K562 (cell line): Measurements from ENCODE around the gene CDKN1B. TPM values are rescaled to one million over a fixed set of nuclear protein-coding genes. Genes with fewer than 3 reads are reported as not detected.

Experiments used
- ATAC-seq: fragments of 200-7000 bp; cut with Tn5 transposase; 3 replicates; pipeline ENCODE4 v1.9.1; 2020; ENCODE audit warnings: moderate library complexity
- BruUV-seq: library from RNA; stranded (reverse); fragments of 400-500 nt; replicated peaks from 2 replicates; lab custom pipeline; 2021; lab: Mats Ljungman, UMichigan
- CTCF ChIA-PET: fragments of 300-600 bp; formaldehyde crosslinking; extraction: SDS; loops from one replicate; lab custom pipeline; 2021; ENCODE audit warnings: low intra/inter-chr PET ratio; lab: Yijun Ruan, JAX
- POLR2A ChIA-PET: fragments of 300-600, 350-650 bp; sonication (Branson Sonifier 250); formaldehyde crosslinking; extraction: SDS; loops from one replicate; lab custom pipeline; 2021; ENCODE audit warnings: antibody characterized with exemption, inconsistent platforms; lab: Yijun Ruan, JAX
- DNase-seq, 4 experiments: peaks; one replicate each; pipeline versions ENCODE4 v3.0.0 to v3.0.0-alpha.2; 2011 to 2018; ENCODE audit warnings: low spot score in 3 of 4, mixed read lengths in 3 of 4; ENCODE audit errors: extremely low read depth in 1 of 4
- FAIRE-seq: peaks from 2 replicates; lab custom pipeline; 2011; peaks lifted over from hg19 to GRCh38; lab: Jason Lieb, UNC
- H2AFZ ChIP-seq: 2 replicates; pipeline ENCODE4 v1.6.0; 2011; ENCODE audit warnings: low read depth, low read length, control low read depth, inconsistent platforms
- H3K27ac ChIP-seq: fragments of 200-600 bp; 3 replicates; pipeline ENCODE4 v1.8.0; 2011; ENCODE audit warnings: low read depth, mild to moderate bottlenecking, control low read depth, inconsistent platforms, low read length, moderate library complexity, mixed read lengths; ENCODE audit errors: extremely low read depth
- H3K27me3 ChIP-seq, 2 experiments: fragments of 300-600 bp in 1 of 2; 2 replicates in 1 of 2; 3 replicates in 1 of 2; pipeline versions ENCODE4 v1.6.0 to v1.8.0; 2011; ENCODE audit warnings: inconsistent platforms in 2 of 2, low read length in 2 of 2, mild to moderate bottlenecking in 1 of 2, mixed read lengths in 1 of 2, moderate library complexity in 1 of 2; ENCODE audit not compliant: control insufficient read depth in 2 of 2, insufficient read depth in 2 of 2
- H3K36me3 ChIP-seq: fragments of 300-600 bp; 3 replicates; pipeline ENCODE4 v1.8.0; 2011; ENCODE audit warnings: mild to moderate bottlenecking, low read length, inconsistent platforms; ENCODE audit not compliant: control insufficient read depth, insufficient read depth
- H3K4me1 ChIP-seq, 2 experiments: fragments of 200-600 bp in 1 of 2; replicated peaks in 1 of 2; 2 replicates in 1 of 2; 3 replicates in 1 of 2; pipeline versions ENCODE4 v1.5.1 to v1.8.0; 2011; ENCODE audit warnings: inconsistent platforms in 2 of 2, low read length in 2 of 2, mild to moderate bottlenecking in 1 of 2, mixed read lengths in 1 of 2, moderate library complexity in 1 of 2; ENCODE audit not compliant: control insufficient read depth in 2 of 2, insufficient read depth in 2 of 2
- H3K4me2 ChIP-seq: 2 replicates; pipeline ENCODE4 v1.6.1; 2011; ENCODE audit warnings: low read length, control low read depth, inconsistent platforms, mixed read lengths; ENCODE audit not compliant: insufficient read depth
- H3K4me3 ChIP-seq: fragments of 200-600 bp; sonication (generic), shearing (Covaris generic); 2 replicates; pipeline ENCODE4 v1.5.1; 2016; ENCODE audit warnings: control low read depth, inconsistent platforms
- H3K79me2 ChIP-seq: fragments of 200-600 bp; 3 replicates; pipeline ENCODE4 v1.8.0; 2011; ENCODE audit warnings: low read length, inconsistent platforms; ENCODE audit not compliant: control insufficient read depth, insufficient read depth
- H3K9ac ChIP-seq, 2 experiments: 2 replicates each; pipeline versions ENCODE4 v1.6.0 to v1.6.1; 2011; ENCODE audit warnings: low read depth in 2 of 2, low read length in 2 of 2, control low read depth in 1 of 2, inconsistent platforms in 1 of 2, mild to moderate bottlenecking in 1 of 2, mixed read lengths in 1 of 2; ENCODE audit not compliant: insufficient read depth in 1 of 2
- H3K9me1 ChIP-seq: one replicate; pipeline ENCODE4 v1.6.0; 2011; ENCODE audit warnings: inconsistent platforms, mild to moderate bottlenecking, low read length, moderate library complexity; ENCODE audit not compliant: control insufficient read depth, insufficient read depth
- H3K9me3 ChIP-seq: replicated peaks from 2 replicates; pipeline ENCODE4 v1.5.1; 2011; ENCODE audit warnings: low read depth, low read length, inconsistent platforms; ENCODE audit not compliant: control insufficient read depth, insufficient read depth
- H4K20me1 ChIP-seq: replicated peaks from 2 replicates; pipeline ENCODE4 v1.6.1; 2011; ENCODE audit warnings: low read length, inconsistent platforms, mixed read lengths; ENCODE audit not compliant: control insufficient read depth, insufficient read depth
- BRF1 ChIP-seq: IDR thresholded peaks from 3 replicates; pipeline ENCODE4 v1.6.1; 2011; ENCODE audit warnings: borderline replicate concordance, mild to moderate bottlenecking; ENCODE audit not compliant: insufficient read length; ENCODE audit errors: extremely low read depth
- CEBPB ChIP-seq: fragments of 450-650 bp; IDR thresholded peaks from 2 replicates; pipeline ENCODE4 v1.6.1; 2016; ENCODE audit warnings: missing genetic modification characterization, missing compliant biosample characterization
- DMBX1 ChIP-seq: fragments of 250-450 bp; sonication (Bioruptor Pico); IDR thresholded peaks from 2 replicates; pipeline ENCODE4 v1.8.0; 2022; ENCODE audit warnings: inconsistent platforms, mild to moderate bottlenecking, moderate library complexity, borderline replicate concordance
- DNMT1 ChIP-seq: fragments of 450-650 bp; IDR thresholded peaks from 2 replicates; pipeline ENCODE4 v1.6.1; 2016; ENCODE audit warnings: antibody characterized with exemption, mild to moderate bottlenecking
- EZH2 ChIP-seq: IDR thresholded peaks from 2 replicates; pipeline ENCODE4 v1.6.1; 2012; ENCODE audit warnings: low read depth, mild to moderate bottlenecking, inconsistent platforms, low read length, borderline replicate concordance
- GTF3C2 ChIP-seq: IDR thresholded peaks from 3 replicates; pipeline ENCODE4 v1.6.1; 2011; ENCODE audit warnings: borderline replicate concordance, mild to moderate bottlenecking, moderate library complexity; ENCODE audit not compliant: insufficient read length; ENCODE audit errors: extremely low read depth
- HIVEP1 ChIP-seq: fragments of 250-450 bp; sonication (Bioruptor Pico); IDR thresholded peaks from 2 replicates; pipeline ENCODE4 v1.4.0; 2020; ENCODE audit warnings: mild to moderate bottlenecking
- MECOM ChIP-seq: fragments of 250-450 bp; sonication (Bioruptor Pico); IDR thresholded peaks from 2 replicates; pipeline ENCODE4 v1.8.0; 2022; ENCODE audit warnings: inconsistent platforms
- PHF8 ChIP-seq: fragments of 200-600 bp; sonication (generic); IDR thresholded peaks from 2 replicates; pipeline ENCODE4 v1.6.1; 2012; ENCODE audit warnings: mixed run types, mild to moderate bottlenecking, inconsistent platforms, low read length, moderate library complexity, borderline replicate concordance
- POLR2A ChIP-seq: fragments of 450-650 bp; conservative IDR thresholded peaks from 2 replicates; pipeline ENCODE4 v1.6.1; 2016
- SIN3A ChIP-seq, 2 experiments: fragments of 150-350 bp in 1 of 2; IDR thresholded peaks; 2 replicates each; pipeline ENCODE4 v1.6.1; 2011 to 2016; ENCODE audit warnings: borderline replicate concordance in 2 of 2, low read depth in 2 of 2, low read length in 2 of 2, mild to moderate bottlenecking in 2 of 2, moderate library complexity in 2 of 2; ENCODE audit not compliant: control insufficient read depth in 1 of 2
- SIX5 ChIP-seq, 2 experiments: IDR thresholded peaks; 2 replicates each; pipeline ENCODE4 v1.6.1; 2011; ENCODE audit warnings: low read length in 2 of 2, borderline replicate concordance in 1 of 2, low read depth in 1 of 2, mild to moderate bottlenecking in 1 of 2, moderate library complexity in 1 of 2; ENCODE audit not compliant: insufficient read depth in 1 of 2
- ZBTB11 ChIP-seq, 3 experiments: fragments of 200-800 bp in 1 of 3; fragments of 250-450 bp in 1 of 3; fragments of 450-650 bp in 1 of 3; sonication (Bioruptor Pico) in 1 of 3; sonication (Bioruptor generic) in 1 of 3; formaldehyde crosslinking in 1 of 3; IDR thresholded peaks; 2 replicates each; pipeline versions ENCODE4 v1.6.1 to v1.8.0; 2016 to 2022; ENCODE audit warnings: mild to moderate bottlenecking in 2 of 3, missing genetic modification characterization in 2 of 3, missing compliant biosample characterization in 1 of 3, moderate library complexity in 1 of 3
- ZNF12 ChIP-seq: sonication (generic); formaldehyde crosslinking; IDR thresholded peaks from 2 replicates; pipeline ENCODE4 v1.4.0; 2020; ENCODE audit warnings: mild to moderate bottlenecking, missing genetic modification reagents
- ZNF274 ChIP-seq: IDR thresholded peaks from 2 replicates; pipeline ENCODE4 v1.6.1; 2011; ENCODE audit warnings: low read depth, mild to moderate bottlenecking, low read length, moderate library complexity, borderline replicate concordance
- WGBS: fragments of 100-300 bp; shearing (Covaris generic); methylation state at CpG from one replicate; pipeline ENCODE4 v1.1.6; 2016; ENCODE audit warnings: low coverage, mixed read lengths; ENCODE audit not compliant: insufficient coverage; ENCODE audit errors: missing lambda C conversion rate; 5-methylcytosine and 5-hydroxymethylcytosine counted together
- in situ Hi-C: fragments of 300-500 bp; cut with MboI; formaldehyde crosslinking; loops from 4 replicates; pipeline ENCODE4 v1.15.0; 2018; ENCODE audit warnings: inconsistent platforms, mixed read lengths
- intact Hi-C: fragments of 100-400 bp; cut with micrococcal nuclease; formaldehyde crosslinking; loops from 2 replicates; pipeline ENCODE4 v1.14.2; 2022
- polyA plus RNA-seq, 8 experiments: library from polyadenylated mRNA; depleted of rRNA in 4 of 8; stranded (reverse) in 5 of 8; unstranded in 3 of 8; fragments of >200 nt; fragmentation: Nextera tagmentation in 2 of 8; fragmentation: Illumina TruSeq in 1 of 8; extraction: Ambion mirVana in 2 of 8; extraction: Trizol in 1 of 8; gene quantifications; 2 replicates each; pipeline versions ENCODE4 v1.2.1 to v1.2.3, GENCODE V29; 2011 to 2014; ENCODE audit warnings: inconsistent platforms in 1 of 8, missing spikeins in 1 of 8
- total RNA-seq, 7 experiments: library from RNA; depleted of rRNA in 6 of 7; stranded (reverse); fragments of >200 nt in 6 of 7; fragmentation: Illumina TruSeq in 2 of 7; extraction: Trizol in 2 of 7; gene quantifications; 2 replicates each; pipeline versions ENCODE4 v1.2.1 to v1.2.3, GENCODE V29; 2011 to 2021; ENCODE audit warnings: low replicate concordance in 1 of 7

CDKN1B gene
- total and polyA plus RNA-seq, 9 of the 15 experiments (the other 6 are each of a cell fraction or from before 2014, with no cell fraction given): 2.6 to 35.2 (median 15.5) TPM

GRCh38 chr12:12701457-12701856 lies 15.7 kb upstream of the CDKN1B start:
- no peaks in the 10 kb centered on the region for H4K20me1 ChIP-seq
- no TSS peak for BruUV-seq
- ATAC-seq (no peak), DNase-seq (no peak), FAIRE-seq (no peak)
- H3K4me2 ChIP-seq: no peak overlapping the region
- no peaks in the 10 kb centered on the region for H3K9me1 ChIP-seq
- H3K27me3 ChIP-seq: no peaks in the 10 kb centered on the region
- no peaks in the 10 kb centered on the region for H3K9me3 ChIP-seq
- H3K4me3 ChIP-seq: no peak overlapping the region
- ChIA-PET CTCF (interaction anchor here (0.8 kb wide), 1 partner anchor 325 kb away, joined by 3 read pairs; no protein-coding TSS in a partner anchor), POLR2A (interaction anchor here (0.8 kb wide), 1 partner anchor 205 kb away, joined by 4 read pairs; no protein-coding TSS in a partner anchor)
- H3K79me2 ChIP-seq: no peaks in the 10 kb centered on the region
- intact Hi-C loops (loop anchor here (2.0 to 10.0 kb wide), 6 partner anchors 44 to 1117 kb away; partner anchors contain the start of genes CREBL2 and DUSP16), in situ Hi-C loops (loop anchor here (10.0 to 25.0 kb wide), 3 partner anchors 327 to 1139 kb away; no protein-coding TSS in a partner anchor)
- no peak overlapping the region for H3K27ac ChIP-seq
- peaks cover 3 to 6% of the 10 kb centered on the region in 2 experiments; a peak in 2 of 5 replicates for H3K4me1 ChIP-seq
- H3K9ac ChIP-seq: no peak overlapping the region
- H2AFZ ChIP-seq: no peak overlapping the region
- WGBS: 73% methylated on average over 3 of the region's 3 CpGs
- no peaks in the 10 kb centered on the region for H3K36me3 ChIP-seq
- TF ChIP-seq MECOM (CRISPR knock-in tag) (no peak), DMBX1 (CRISPR knock-in tag) (no peak), DNMT1 (no peak), SIN3A (IDR thresholded peaks at IDR 0.05; ENCODE audit: borderline replicate concordance in 2 of 2, control insufficient read depth in 1 of 2, low read depth in 2 of 2, low read length in 2 of 2) (no peak), POLR2A (no peak), ZNF12 (CRISPR knock-in tag) (no peak), ZBTB11 (CRISPR knock-in tag; IDR thresholded peaks at IDR 0.05) (no peak), BRF1 (no peak), ZNF274 (no peak), EZH2 (no peak), SIX5 (IDR thresholded peaks at IDR 0.05; ENCODE audit: borderline replicate concordance in 1 of 2, insufficient read depth in 1 of 2, low read depth in 1 of 2, low read length in 2 of 2) (no peak), HIVEP1 (CRISPR knock-in tag) (no peak), CEBPB (tag) (no peak), PHF8 (no peak), GTF3C2 (no peak)
